Endothelial cell of umbilical vein (primary cell): ENCODE measurements around the gene MYO16.

Source experiments
- CTCF ChIP-seq, 2 donors: IDR thresholded peaks; 1 replicate in 1 of 2; 2 replicates in 1 of 2; pipeline ENCODE4 v1.5.1; 2011; ENCODE audit warnings: low read length in 2 of 2, mild to moderate bottlenecking in 2 of 2, moderate library complexity in 2 of 2, control low read depth in 1 of 2, inconsistent platforms in 1 of 2, low read depth in 1 of 2; ENCODE audit not compliant: insufficient read depth in 1 of 2; ENCODE audit errors: extremely low read depth in 1 of 2
- EZH2 ChIP-seq: IDR thresholded peaks from 2 replicates; pipeline ENCODE4 v1.6.1; 2012; ENCODE audit warnings: borderline replicate concordance, low read depth, mild to moderate bottlenecking, moderate library complexity, low read length, inconsistent platforms; ENCODE audit not compliant: severe bottlenecking
- JUN ChIP-seq: IDR thresholded peaks from 2 replicates; pipeline ENCODE4 v1.6.1; 2011; ENCODE audit warnings: borderline replicate concordance, low read depth; ENCODE audit not compliant: insufficient read length, insufficient read depth
- MAX ChIP-seq: IDR thresholded peaks from 2 replicates; pipeline ENCODE4 v1.6.1; 2011; ENCODE audit not compliant: insufficient read depth, insufficient read length
- MYC ChIP-seq: IDR thresholded peaks from one replicate; pipeline ENCODE4 v1.6.1; 2011; ENCODE audit warnings: mild to moderate bottlenecking, low read depth, low read length
- POLR2A ChIP-seq: IDR thresholded peaks from 2 replicates; pipeline ENCODE4 v1.6.1; 2012; ENCODE audit warnings: low read depth, mild to moderate bottlenecking, control low read depth, low read length
- POLR2AphosphoS5 ChIP-seq: IDR thresholded peaks from 2 replicates; pipeline ENCODE4 v1.6.1; 2012; ENCODE audit warnings: low read depth, mild to moderate bottlenecking, control low read depth, low read length, moderate library complexity; ENCODE audit not compliant: insufficient read depth

- TF ChIP-seq EZH2 (no peak), CTCF (IDR thresholded peaks at IDR 0.05; ENCODE audit: extremely low read depth in 1 of 2, insufficient read depth in 1 of 2, low read depth in 1 of 2, low read length in 2 of 2) (no peak), POLR2A (no peak), POLR2AphosphoS5 (no peak), JUN (no peak), MAX (no peak), MYC (no peak)
Observed at GRCh38 chr13:108983273-108983672, 353.9 kb downstream of the MYO16 start.
